GM21423 (cell line): Measurements from ENCODE around the gene FAM174C.
"Not testable (repeated sequence)": the region's sequence is repeated elsewhere in the genome, so short reads cannot be mapped to it uniquely, and the experiment has no call there.

ENCODE experiments used
- ATAC-seq: cut with Tn5 transposase; IDR thresholded peaks from one replicate; pipeline ENCODE4 v1.9.1; 2021; ENCODE audit warnings: mild to moderate bottlenecking, moderate library complexity; ENCODE audit not compliant: unreplicated experiment

FAM174C gene

GRCh38 chr19:1237027-1237659 is 38.2 kb upstream of the FAM174C start:
- no peak for ATAC-seq

DNA sequence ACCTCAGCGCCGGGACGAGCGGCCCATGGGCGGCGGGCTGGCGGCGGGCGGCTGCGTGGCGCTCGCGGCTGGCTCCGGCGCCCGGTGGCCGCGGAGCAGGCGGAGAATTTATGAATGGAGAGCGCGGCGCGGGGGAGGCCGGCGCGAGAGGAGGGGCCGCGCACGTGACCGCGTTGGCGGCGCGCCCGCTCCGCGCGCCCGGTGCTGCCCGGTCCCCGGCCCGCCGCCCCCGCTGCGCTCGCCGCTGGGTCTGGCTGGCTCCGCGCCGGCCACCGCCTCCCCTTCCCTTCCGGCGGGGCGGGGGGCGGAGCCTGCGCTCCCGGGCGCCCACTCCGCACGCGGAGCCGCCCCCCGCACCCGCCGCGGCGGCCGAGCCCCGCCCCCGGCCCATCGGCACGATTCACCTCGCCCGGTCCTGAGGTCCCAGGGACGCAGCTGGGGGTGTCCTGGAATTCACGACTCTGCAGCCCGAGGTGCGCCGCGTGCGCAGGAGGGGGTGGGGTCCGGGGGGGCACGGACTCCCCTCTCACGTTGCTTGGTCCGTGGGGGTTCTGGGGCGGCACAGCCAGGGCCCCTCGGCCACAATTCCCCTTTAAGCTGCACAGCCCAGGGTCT is 37.5 kb upstream of the FAM174C start, which contains the start of gene CBARP:
Gene CBARP (minus strand): TSS at position 252 of the 615 bp plus-strand sequence. CDS start 1,905 bp downstream, outside the sequence.
- ATAC-seq = no peak

DNA sequence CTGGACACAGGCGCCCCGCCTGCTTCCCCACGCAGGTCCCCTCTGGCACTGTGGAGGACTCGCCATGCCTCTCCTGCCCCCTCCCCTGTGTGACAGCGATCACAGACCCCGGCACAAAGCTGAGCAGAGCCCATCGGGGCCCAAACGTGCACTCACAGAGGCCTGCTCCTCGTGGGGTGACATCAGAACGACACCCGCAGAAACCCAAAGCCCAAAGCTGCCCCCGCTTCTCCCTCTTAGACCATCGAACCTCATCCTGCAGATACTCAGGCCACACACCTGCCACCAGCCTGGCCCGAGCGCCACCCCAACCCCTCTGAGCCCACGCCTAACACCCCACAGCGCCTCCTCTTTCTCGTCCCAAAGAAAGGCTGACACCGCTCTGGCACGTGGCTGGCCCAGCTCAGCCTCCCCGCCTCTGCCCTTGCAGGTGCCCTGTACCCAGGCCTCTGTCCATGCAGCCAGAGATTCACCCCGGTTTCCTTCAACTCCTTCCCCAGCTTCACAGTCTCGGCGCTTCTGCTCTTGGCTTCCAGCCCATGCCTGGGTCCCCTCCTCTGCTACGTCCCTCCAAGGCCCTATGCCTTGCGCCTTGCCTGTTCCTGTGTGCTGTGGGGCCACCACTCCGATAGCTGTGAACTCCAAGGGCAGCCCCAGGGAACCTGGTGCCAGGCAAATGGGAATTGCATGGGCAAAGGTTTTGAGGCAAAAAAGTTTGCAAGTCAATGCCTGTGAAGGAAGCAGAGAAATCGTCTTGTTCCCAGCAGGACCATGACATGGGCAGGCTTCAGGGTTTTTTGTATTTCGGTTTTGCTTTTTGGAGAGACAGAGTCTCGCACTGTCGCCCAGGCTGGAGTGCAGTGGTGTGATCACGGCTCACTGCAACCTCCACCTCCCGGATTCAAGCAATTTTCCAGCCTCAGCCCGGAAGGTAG is 36.7 kb upstream of the FAM174C start:
- no peak for ATAC-seq

DNA sequence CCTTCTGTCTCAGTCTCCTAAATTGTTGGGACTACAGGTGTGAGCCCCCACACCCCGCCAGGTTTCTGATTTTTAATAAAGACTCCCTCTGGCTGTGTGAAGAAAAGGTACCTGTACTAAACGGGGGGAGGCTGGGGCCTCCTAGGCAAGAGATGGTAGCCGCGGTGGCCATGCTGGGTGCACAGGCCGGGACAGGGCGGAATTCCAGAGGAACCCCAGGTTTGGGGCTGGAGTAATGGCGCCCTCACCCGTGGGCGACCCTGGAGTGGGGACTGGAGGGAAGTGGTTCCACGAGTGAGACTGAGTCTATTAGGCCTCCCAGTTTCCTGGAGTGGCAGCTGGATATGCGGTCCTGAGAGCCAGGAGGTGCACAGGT is 35.9 kb upstream of the FAM174C start:
- no peak for ATAC-seq

DNA sequence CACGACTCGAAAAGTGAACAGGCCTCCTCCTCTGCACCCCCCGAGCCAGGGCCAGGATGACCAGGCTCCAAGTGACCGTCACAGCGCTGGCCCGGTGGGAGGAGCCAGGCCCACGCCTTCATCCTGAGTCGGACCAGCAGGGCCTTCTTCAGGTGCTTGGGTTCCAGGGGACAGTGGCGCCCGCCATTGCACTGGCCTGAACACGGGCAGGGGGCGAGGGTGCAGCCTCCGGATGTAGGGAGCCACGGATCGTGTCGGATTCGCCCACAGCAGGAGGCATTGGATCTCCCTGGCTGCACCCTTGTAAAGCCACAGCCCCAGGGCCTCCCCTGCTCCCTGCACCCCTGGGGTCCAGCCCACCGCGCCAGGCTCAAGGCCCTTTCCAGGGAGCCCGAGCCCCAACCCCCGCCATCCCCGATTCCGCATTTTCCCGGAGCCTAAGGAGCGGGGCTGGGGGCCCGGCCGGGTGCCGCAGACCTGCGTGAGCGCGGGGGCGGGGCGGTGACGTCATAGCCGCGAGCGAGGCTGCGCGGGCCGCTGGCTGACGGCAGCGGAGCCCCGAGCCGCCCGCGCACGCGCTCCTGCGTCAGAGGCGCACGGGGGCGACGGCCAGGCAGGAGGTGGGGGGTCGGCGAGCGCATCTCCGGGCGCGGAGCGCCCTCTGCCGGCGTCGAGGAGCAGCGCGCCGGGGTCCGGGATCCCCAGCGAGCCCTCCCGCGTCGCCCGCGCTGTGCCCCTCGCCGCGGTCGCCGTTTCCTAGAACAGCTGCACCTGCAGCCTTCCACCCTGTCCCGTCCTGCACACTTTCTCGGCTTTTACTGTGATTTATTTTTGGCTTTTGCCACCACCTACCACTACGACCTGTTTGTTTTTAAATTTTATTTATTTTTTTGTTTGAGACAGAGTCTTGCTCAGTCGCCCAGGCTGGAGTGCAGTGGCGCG is 35.3 kb upstream of the FAM174C start:
- ATAC-seq = peak; percentile 35

DNA sequence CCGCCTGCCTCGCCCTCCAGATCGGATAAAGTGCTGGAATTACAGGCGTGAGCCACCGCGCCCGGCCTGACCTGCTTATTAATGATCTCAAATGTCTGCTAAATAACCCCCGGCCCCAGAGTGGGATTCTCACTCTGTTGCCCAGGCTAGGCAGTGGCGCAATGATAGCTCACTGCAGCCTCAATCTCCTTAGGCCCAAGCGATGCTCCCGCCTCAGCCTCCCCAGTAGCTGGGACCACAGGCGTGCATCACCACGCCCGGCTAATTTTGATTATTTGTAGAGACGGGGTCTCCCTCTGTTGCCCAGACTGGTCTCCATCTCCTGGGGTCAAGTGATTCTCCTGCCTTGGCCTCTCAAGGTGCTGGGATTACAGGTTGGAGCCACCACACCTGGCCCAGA is 34.4 kb upstream of the FAM174C start:
- ATAC-seq = no peak

DNA sequence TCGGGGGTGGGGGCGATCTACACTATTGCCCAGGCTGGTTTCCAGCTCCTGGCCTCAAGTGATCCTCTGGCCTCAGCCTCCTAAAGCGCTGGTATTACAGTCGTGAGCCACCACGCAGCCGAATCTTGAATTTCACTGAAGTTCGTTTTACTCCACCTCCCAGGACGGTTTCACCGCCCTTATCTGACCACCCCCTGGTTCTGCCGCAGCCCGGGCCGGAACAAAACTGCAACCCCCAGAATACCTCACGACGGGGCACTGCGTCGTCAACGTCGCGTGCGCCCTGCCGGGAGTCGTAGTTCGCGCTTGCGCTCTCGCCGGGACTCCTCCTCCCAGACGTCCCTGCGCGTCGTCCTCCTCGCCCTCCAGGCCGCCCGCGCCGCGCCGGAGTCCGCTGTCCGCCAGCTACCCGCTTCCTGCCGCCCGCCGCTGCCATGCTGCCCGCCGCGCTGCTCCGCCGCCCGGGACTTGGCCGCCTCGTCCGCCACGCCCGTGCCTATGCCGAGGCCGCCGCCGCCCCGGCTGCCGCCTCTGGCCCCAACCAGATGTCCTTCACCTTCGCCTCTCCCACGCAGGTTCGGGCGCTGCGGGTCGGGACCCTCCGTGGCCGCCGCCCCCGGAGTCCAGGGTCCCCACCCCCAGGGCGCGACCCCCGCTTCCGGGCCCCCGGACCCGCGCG is 33.8 kb upstream of the FAM174C start, which contains the start of gene ATP5F1D:
Gene ATP5F1D (plus strand): TSS at position 335 of the 679 bp plus-strand sequence. CDS start 100 bp downstream, at position 435.
- peak; percentile 51 for ATAC-seq

GRCh38 chr19:1243768-1244692 is 31.3 kb upstream of the FAM174C start:
- ATAC-seq = no peak

DNA sequence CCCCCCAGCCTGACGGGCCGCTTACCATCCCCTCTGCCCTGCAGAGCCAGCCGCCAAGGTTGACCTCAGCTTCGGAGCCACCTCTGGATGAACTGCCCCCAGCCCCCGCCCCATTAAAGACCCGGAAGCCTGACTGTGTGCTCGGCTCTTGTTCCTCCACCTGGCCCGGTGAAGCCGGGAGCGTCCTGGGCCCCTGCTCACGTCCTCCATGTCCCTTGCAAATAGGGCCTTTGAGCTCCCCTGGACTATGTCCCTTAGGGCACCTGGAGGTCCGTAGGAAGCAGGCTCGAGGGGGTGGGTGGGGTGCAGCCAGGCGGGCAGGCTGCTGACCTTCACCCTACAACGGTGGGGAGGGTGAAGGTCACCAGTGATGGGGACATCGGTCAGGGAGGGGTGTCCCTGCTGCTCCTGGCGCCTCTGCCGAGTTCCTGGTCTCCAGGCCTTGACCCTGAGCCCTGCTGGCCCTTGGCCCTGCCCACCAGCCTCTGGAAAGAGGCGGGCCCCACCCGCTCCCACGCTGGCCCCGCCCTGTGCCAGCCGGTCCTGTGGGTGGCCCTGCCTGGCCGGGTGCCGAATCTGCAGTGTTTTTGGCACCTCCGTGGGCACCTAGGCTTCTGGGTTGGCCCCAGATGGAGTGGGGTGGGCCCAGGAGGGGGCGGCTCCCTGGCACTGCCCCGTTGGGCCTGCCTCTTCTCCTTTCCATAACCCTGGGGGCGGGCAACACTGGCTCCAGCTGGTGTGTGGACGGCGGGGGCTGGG is 30.5 kb upstream of the FAM174C start:
- no peak for ATAC-seq

DNA sequence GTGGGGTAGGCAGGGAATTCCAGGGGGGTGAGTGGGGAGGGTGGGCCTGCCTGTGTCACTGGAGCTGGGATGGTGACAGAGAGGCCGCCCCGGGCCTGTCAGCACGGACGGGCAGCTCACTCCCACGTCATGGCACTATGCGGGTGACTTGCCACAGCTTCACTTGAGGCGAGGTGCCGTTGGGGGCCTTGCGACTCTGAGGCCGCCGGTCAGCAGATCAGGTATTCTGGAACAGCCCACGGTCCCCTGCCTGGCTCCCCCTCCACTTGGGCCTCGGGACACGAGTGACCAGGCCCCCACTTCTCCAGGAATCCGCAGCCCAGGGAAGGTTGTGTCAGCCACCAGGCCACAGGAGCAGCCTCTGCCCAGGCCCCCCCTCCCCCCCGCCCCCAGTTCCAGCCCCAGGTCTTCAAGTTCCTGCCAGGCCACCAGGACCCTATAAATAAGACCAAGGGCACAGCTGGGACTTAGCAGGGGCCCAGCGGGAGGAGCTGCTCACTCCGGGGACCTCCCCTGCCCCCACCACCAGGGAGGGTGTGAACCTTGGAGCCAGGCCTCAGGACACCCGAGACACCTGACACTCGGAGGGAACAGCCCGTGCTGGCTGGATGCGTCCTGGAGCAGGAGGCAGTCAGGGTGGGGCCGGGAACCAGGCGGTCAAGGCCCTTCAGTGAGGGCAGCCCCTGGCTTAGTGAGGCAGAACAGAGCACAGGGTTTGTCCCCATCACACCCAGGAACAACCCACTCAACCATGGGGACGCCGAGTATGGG is 29.7 kb upstream of the FAM174C start:
- no peak for ATAC-seq

- not testable (repeated sequence) for ATAC-seq
These were observed 28.9 kb upstream of the FAM174C start for GRCh38 chr19:1246265-1247087.

DNA sequence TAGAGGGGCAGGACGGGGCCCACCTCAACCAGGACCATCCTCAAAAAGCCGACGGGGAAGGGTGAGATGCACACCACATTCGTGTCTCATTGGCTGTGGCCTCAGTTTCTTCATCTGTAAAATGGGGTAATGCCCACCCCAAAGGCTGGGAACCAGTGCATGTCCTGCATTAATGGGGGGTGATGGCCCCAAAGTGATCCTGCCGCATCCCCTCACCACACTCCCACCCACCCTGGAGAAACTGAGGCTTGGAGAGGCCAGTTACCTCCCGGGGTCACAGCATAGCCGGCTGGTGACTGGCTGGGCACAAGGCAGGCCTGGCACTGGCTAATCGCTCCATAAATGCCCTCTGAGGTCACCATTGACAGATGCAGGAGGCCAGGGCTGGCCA is 27.6 kb upstream of the FAM174C start:
- no peak for ATAC-seq

DNA sequence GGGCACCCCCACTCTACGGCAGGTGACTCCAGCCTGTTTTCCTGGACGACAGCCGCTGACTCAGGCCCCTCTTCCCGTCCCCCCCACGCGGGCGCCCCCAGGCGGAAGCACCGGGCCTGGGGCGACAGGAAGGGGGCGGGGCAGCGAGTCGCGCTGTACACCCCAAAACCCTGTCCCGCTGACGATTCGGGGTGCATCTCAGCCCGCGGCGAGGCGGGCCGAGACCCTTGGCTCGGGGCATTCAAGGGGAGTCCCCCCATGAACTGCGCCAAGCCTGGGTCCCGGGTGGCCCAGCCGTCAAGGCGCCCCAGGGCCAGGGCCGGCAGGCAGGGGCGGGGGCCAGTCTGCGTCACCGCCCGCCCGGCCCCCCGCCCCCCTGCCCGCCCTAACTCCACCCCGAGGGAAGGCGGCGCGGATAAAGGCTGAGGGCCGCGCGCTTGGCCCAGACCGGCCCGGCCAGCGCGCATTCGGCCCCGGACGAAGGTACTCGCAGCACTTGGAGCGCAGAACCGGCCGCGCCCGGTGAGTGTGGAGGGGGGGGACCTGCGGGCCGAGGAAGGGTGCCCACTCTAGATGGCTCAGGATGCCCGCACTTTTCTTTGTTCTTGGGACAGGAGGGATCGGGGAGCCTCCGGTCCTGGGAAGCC is 27.1 kb upstream of the FAM174C start, which contains the start of gene MIDN:
Gene MIDN (plus strand): TSS at position 445 of the 647 bp plus-strand sequence. CDS start 1,714 bp downstream, outside the sequence.
- peak; percentile 19 for ATAC-seq

- ATAC-seq = peak; percentile 29
These were observed 26.5 kb upstream of the FAM174C start for GRCh38 chr19:1248786-1249297.

DNA sequence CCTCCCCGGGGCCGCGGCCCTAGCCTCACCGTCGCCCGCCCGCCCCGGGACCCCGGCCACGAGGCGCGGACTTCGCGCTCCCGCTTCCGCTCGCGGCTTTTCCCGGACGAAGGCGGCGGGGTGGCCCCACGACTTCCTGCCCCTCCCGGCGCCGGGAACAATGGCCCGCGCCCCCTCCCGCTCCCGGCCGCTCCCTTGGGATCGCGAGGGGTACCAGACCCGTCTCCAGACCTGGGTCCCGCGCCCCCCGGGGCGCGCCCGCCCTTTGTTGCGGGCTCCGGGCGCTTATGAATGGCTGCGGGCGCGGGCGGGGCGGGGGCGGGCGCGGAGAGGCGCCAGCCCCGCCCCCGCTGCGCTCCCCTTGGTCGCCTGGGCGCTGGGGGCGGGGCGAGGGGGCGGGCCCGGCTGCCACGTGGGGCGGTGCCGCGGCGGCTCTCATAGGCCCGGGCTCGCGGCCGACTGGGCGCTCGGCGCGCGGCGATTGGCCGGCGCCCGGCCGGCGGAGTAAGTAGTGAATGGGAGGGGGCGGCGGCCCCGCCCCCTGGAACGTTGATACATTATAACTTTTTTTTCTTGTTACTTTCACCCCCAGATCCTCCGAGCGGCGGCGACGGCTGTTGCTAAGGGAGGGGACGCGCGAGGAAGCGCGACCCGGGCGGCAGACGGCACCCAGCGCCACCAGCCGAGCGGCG is 25.9 kb upstream of the FAM174C start:
- ATAC-seq = peak; percentile 43
